WTC11 (cell line): ENCODE measurements around the gene BAIAP3. TPM values are rescaled to one million over a fixed set of nuclear protein-coding genes. Genes with fewer than 3 reads are reported as not detected.

Experiments
- ATAC-seq: fragments of 200-7000 bp; cut with Tn5 transposase; 2 replicates; pipeline ENCODE4 v1.10.0; 2021; ENCODE audit warnings: mild to moderate bottlenecking, moderate library complexity
- CTCF ChIA-PET: fragments of 300-600 bp; sonication (Branson Sonifier 250); formaldehyde crosslinking; loops from one replicate; lab custom pipeline; 2021; ENCODE audit warnings: antibody characterized with exemption; lab: Charles Lee
- POLR2A ChIA-PET: fragments of 350-600 bp; sonication (Branson Sonifier 250); formaldehyde crosslinking; loops from one replicate; lab custom pipeline; 2021; ENCODE audit warnings: antibody characterized with exemption; lab: Charles Lee
- DNase-seq: peaks from one replicate; pipeline ENCODE4 v3.0.0; 2021; ENCODE audit warnings: low spot score
- H3K27ac Mint-ChIP-seq: 2 replicates; pipeline ENCODE4 v1.8.0; 2021; ENCODE audit warnings: mixed read lengths
- H3K27me3 Mint-ChIP-seq: 2 replicates; pipeline ENCODE4 v1.8.0; 2021; ENCODE audit warnings: low read depth, mild to moderate bottlenecking, moderate library complexity, mixed read lengths
- H3K36me3 Mint-ChIP-seq: 2 replicates; pipeline ENCODE4 v1.8.0; 2021; ENCODE audit warnings: mixed read lengths
- H3K4me1 Mint-ChIP-seq: 2 replicates; pipeline ENCODE4 v1.8.0; 2022; ENCODE audit warnings: mixed read lengths
- H3K4me3 Mint-ChIP-seq: 2 replicates; pipeline ENCODE4 v1.8.0; 2021; ENCODE audit warnings: mild to moderate bottlenecking, moderate library complexity, mixed read lengths
- H3K9me3 Mint-ChIP-seq: 2 replicates; pipeline ENCODE4 v1.8.0; 2021; ENCODE audit warnings: mixed read lengths
- CREB1 ChIP-seq: sonication (generic); formaldehyde crosslinking; IDR thresholded peaks from 2 replicates; pipeline ENCODE4 v1.8.0; 2023; ENCODE audit warnings: mild to moderate bottlenecking, missing genetic modification reagents
- FOXK1 ChIP-seq: sonication (generic); formaldehyde crosslinking; IDR thresholded peaks from 2 replicates; pipeline ENCODE4 v1.8.0; 2022; ENCODE audit warnings: mild to moderate bottlenecking, moderate library complexity, missing genetic modification reagents
- GABPB1 ChIP-seq: sonication (generic); formaldehyde crosslinking; IDR thresholded peaks from 2 replicates; pipeline ENCODE4 v1.8.1; 2023; ENCODE audit warnings: mild to moderate bottlenecking, missing genetic modification reagents
- NFYB ChIP-seq: sonication (generic); formaldehyde crosslinking; conservative IDR thresholded peaks from 2 replicates; pipeline ENCODE4 v1.8.0; 2022; ENCODE audit warnings: low read depth, missing genetic modification reagents
- NR1H2 ChIP-seq: sonication (generic); formaldehyde crosslinking; IDR thresholded peaks from 2 replicates; pipeline ENCODE4 v1.9.0; 2021; ENCODE audit warnings: mild to moderate bottlenecking, moderate library complexity, missing genetic modification reagents
- TP53 ChIP-seq: sonication (generic); formaldehyde crosslinking; IDR thresholded peaks from 2 replicates; pipeline ENCODE4 v1.8.1; 2023; ENCODE audit warnings: mild to moderate bottlenecking, missing genetic modification reagents
- ZNF232 ChIP-seq: sonication (generic); formaldehyde crosslinking; IDR thresholded peaks from 2 replicates; pipeline ENCODE4 v1.8.0; 2022; ENCODE audit warnings: mild to moderate bottlenecking, missing genetic modification reagents
- ZNF317 ChIP-seq: sonication (generic); formaldehyde crosslinking; IDR thresholded peaks from 2 replicates; pipeline ENCODE4 v1.8.1; 2023; ENCODE audit warnings: low read depth, mild to moderate bottlenecking, moderate library complexity, missing genetic modification reagents, borderline replicate concordance
- ZNF423 ChIP-seq: fragments of 250-450 bp; sonication (Bioruptor Pico); IDR thresholded peaks from 2 replicates; pipeline ENCODE4 v2.1.2; 2022; ENCODE audit warnings: mild to moderate bottlenecking, moderate library complexity
- total RNA-seq: library from RNA; stranded (reverse); gene quantifications from 3 replicates; pipeline ENCODE4 v1.2.3, GENCODE V29; 2021
- TF ChIP-seq, protein P1 (sequence below): sonication (generic); formaldehyde crosslinking; IDR thresholded peaks from 2 replicates; pipeline ENCODE4 v1.8.0; 2023; ENCODE audit warnings: missing genetic modification reagents, mild to moderate bottlenecking, borderline replicate concordance
- TF ChIP-seq, protein P2 (sequence below): sonication (generic); formaldehyde crosslinking; IDR thresholded peaks from 2 replicates; pipeline ENCODE4 v1.8.1; 2022; ENCODE audit warnings: mild to moderate bottlenecking, missing genetic modification reagents, moderate library complexity, borderline replicate concordance
- TF ChIP-seq, protein P3 (sequence below): sonication (generic); formaldehyde crosslinking; IDR thresholded peaks from 2 replicates; pipeline ENCODE4 v1.8.1; 2022; ENCODE audit warnings: mild to moderate bottlenecking, moderate library complexity, missing genetic modification reagents
- TF ChIP-seq, protein P4 (sequence below): sonication (generic); formaldehyde crosslinking; IDR thresholded peaks from 2 replicates; pipeline ENCODE4 v1.8.0; 2022; ENCODE audit warnings: mild to moderate bottlenecking, missing genetic modification reagents
- TF ChIP-seq, protein P5 (sequence below): fragments of 250-450 bp; sonication (Bioruptor Pico); IDR thresholded peaks from 2 replicates; pipeline ENCODE4 v2.1.2; 2022; ENCODE audit warnings: mild to moderate bottlenecking, moderate library complexity
- TF ChIP-seq, protein P6 (sequence below): sonication (generic); formaldehyde crosslinking; IDR thresholded peaks from 2 replicates; pipeline ENCODE4 v1.8.1; 2023; ENCODE audit warnings: mild to moderate bottlenecking, missing genetic modification reagents
- TF ChIP-seq, protein P7 (sequence below): sonication (generic); formaldehyde crosslinking; IDR thresholded peaks from 2 replicates; pipeline ENCODE4 v1.8.0; 2023; ENCODE audit warnings: missing genetic modification reagents
- TF ChIP-seq, protein P8 (sequence below): sonication (generic); formaldehyde crosslinking; IDR thresholded peaks from 2 replicates; pipeline ENCODE4 v1.8.1; 2023; ENCODE audit warnings: mild to moderate bottlenecking, missing genetic modification reagents, borderline replicate concordance
- TF ChIP-seq, protein P9 (sequence below): sonication (generic); formaldehyde crosslinking; IDR thresholded peaks from 2 replicates; pipeline ENCODE4 v1.8.1; 2023; ENCODE audit warnings: mild to moderate bottlenecking, missing genetic modification reagents, moderate library complexity

BAIAP3 gene
- total RNA-seq, 1 experiment from 2014 or later = 18.8 TPM

DNA sequence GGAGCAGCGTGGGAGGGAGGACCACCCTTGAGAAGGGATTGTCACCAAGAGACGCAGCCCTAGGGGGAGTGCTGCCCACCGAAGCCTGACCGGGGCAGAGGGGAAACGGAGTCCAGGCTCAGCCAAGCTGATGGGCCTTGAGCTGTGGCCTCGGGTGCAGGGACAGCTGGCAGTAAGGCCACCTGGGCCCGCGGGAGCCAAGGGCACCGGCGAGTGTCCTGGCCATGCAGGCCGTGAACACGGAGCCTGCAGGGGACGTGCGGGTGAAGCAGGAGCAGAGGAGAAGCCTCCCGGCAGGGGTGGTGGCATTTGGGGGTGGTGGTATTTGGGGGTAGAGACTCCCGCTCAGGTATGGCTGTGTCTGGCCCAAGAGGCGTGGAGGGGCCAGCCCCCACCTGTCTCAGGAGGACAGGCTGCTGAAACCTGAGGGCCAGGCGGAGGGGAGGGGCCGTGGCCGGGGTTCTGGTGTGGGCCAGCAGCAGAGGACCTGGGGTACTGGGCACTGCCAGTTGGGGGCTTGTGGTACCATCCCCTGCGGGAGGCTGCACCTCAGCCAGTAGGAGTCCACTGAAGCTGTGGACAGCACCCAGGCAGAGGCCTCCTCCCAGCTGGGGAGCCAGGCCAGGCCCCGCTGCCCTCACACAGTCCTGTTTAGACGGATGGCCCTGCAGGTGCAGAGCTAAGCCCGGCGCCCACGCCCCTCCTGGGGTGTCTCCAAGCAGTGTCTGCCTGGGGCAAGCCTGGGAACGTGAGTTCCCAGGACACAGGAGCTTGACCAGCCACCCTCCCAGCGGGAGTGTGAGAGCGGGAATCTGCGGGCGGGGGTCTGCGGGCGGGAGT is 22.8 kb downstream of the BAIAP3 start (continued):
- TF ChIP-seq, protein P1, sequence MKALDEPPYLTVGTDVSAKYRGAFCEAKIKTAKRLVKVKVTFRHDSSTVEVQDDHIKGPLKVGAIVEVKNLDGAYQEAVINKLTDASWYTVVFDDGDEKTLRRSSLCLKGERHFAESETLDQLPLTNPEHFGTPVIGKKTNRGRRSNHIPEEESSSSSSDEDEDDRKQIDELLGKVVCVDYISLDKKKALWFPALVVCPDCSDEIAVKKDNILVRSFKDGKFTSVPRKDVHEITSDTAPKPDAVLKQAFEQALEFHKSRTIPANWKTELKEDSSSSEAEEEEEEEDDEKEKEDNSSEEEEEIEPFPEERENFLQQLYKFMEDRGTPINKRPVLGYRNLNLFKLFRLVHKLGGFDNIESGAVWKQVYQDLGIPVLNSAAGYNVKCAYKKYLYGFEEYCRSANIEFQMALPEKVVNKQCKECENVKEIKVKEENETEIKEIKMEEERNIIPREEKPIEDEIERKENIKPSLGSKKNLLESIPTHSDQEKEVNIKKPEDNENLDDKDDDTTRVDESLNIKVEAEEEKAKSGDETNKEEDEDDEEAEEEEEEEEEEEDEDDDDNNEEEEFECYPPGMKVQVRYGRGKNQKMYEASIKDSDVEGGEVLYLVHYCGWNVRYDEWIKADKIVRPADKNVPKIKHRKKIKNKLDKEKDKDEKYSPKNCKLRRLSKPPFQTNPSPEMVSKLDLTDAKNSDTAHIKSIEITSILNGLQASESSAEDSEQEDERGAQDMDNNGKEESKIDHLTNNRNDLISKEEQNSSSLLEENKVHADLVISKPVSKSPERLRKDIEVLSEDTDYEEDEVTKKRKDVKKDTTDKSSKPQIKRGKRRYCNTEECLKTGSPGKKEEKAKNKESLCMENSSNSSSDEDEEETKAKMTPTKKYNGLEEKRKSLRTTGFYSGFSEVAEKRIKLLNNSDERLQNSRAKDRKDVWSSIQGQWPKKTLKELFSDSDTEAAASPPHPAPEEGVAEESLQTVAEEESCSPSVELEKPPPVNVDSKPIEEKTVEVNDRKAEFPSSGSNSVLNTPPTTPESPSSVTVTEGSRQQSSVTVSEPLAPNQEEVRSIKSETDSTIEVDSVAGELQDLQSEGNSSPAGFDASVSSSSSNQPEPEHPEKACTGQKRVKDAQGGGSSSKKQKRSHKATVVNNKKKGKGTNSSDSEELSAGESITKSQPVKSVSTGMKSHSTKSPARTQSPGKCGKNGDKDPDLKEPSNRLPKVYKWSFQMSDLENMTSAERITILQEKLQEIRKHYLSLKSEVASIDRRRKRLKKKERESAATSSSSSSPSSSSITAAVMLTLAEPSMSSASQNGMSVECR = no peak
- TF ChIP-seq, protein P2, sequence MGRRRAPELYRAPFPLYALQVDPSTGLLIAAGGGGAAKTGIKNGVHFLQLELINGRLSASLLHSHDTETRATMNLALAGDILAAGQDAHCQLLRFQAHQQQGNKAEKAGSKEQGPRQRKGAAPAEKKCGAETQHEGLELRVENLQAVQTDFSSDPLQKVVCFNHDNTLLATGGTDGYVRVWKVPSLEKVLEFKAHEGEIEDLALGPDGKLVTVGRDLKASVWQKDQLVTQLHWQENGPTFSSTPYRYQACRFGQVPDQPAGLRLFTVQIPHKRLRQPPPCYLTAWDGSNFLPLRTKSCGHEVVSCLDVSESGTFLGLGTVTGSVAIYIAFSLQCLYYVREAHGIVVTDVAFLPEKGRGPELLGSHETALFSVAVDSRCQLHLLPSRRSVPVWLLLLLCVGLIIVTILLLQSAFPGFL = no peak
- no peak for TF ChIP-seq FOXK1 (CRISPR knock-in tag)
- TF ChIP-seq NFYB (CRISPR knock-in tag) = no peak
- TF ChIP-seq, protein P3, sequence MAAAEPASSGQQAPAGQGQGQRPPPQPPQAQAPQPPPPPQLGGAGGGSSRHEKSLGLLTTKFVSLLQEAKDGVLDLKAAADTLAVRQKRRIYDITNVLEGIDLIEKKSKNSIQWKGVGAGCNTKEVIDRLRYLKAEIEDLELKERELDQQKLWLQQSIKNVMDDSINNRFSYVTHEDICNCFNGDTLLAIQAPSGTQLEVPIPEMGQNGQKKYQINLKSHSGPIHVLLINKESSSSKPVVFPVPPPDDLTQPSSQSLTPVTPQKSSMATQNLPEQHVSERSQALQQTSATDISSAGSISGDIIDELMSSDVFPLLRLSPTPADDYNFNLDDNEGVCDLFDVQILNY (CRISPR knock-in tag) = no peak

DNA sequence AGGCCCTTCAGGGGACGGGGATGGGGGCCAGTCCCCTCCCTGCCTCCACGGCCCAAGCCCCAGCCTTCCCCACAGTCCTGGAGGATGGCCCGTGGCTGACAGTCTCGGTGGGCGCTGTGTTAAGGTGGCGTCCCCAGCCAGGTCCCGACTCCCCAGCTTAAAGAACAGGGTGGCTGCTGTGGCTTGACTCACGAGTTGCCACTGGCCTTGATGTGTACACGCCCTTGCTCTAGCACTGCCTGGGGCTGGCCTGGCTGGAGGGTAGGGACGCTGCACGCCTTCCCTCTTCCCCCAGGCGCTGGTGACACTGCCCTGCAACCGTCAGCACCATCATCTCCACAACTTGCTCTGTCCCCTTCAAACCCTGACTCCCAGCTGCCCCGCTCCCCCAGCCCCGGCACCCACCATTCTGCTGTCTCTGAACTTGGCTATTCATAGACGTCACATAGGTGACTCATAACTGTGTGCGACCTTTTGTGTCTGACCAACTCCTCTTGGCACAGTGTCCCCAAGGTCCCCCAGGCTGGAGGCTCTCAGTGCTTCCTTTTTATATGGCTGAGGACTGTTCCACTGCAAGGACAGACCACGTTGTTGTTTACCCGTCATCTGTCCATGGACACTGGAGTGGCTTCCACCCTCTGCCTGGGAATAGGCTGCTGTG is 24.6 kb downstream of the BAIAP3 start:
- CTCF ChIA-PET = no interaction called here
- Mint-ChIP-seq H3K9me3 (no peaks in the 10 kb centered on the region), H3K4me3 (no peak overlapping the region), H3K27me3 (no peaks in the 10 kb centered on the region), H3K36me3 (peaks cover 4% of the 10 kb centered on the region; the same call in 1 of the 2 replicates), H3K4me1 (peaks cover 5% of the 10 kb centered on the region; the same call in 1 of the 2 replicates), H3K27ac (no peak overlapping the region)
- no peak for ATAC-seq
- POLR2A ChIA-PET = no interaction called here
- DNase-seq = no peak
- TF ChIP-seq CREB1 (CRISPR knock-in tag) = no peak
- TF ChIP-seq, protein P4, sequence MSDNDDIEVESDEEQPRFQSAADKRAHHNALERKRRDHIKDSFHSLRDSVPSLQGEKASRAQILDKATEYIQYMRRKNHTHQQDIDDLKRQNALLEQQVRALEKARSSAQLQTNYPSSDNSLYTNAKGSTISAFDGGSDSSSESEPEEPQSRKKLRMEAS (CRISPR knock-in tag) = no peak
- no peak for TF ChIP-seq ZNF232 (CRISPR knock-in tag)
- no peak for TF ChIP-seq TP53 (CRISPR knock-in tag)
- no peak for TF ChIP-seq NR1H2 (CRISPR knock-in tag)
- TF ChIP-seq, protein P5, sequence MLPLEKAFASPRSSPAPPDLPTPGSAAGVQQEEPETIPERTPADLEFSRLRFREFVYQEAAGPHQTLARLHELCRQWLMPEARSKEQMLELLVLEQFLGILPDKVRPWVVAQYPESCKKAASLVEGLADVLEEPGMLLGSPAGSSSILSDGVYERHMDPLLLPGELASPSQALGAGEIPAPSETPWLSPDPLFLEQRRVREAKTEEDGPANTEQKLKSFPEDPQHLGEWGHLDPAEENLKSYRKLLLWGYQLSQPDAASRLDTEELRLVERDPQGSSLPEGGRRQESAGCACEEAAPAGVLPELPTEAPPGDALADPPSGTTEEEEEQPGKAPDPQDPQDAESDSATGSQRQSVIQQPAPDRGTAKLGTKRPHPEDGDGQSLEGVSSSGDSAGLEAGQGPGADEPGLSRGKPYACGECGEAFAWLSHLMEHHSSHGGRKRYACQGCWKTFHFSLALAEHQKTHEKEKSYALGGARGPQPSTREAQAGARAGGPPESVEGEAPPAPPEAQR (CRISPR knock-in tag) = no peak
- TF ChIP-seq, protein P6, sequence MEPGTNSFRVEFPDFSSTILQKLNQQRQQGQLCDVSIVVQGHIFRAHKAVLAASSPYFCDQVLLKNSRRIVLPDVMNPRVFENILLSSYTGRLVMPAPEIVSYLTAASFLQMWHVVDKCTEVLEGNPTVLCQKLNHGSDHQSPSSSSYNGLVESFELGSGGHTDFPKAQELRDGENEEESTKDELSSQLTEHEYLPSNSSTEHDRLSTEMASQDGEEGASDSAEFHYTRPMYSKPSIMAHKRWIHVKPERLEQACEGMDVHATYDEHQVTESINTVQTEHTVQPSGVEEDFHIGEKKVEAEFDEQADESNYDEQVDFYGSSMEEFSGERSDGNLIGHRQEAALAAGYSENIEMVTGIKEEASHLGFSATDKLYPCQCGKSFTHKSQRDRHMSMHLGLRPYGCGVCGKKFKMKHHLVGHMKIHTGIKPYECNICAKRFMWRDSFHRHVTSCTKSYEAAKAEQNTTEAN = no peak
- no peak for TF ChIP-seq ZNF317
- TF ChIP-seq ZNF423 (CRISPR knock-in tag) = no peak
- TF ChIP-seq GABPB1 (CRISPR knock-in tag) = no peak
- TF ChIP-seq, protein P7, sequence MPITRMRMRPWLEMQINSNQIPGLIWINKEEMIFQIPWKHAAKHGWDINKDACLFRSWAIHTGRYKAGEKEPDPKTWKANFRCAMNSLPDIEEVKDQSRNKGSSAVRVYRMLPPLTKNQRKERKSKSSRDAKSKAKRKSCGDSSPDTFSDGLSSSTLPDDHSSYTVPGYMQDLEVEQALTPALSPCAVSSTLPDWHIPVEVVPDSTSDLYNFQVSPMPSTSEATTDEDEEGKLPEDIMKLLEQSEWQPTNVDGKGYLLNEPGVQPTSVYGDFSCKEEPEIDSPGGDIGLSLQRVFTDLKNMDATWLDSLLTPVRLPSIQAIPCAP (CRISPR knock-in tag) = no peak
- TF ChIP-seq, protein P8, sequence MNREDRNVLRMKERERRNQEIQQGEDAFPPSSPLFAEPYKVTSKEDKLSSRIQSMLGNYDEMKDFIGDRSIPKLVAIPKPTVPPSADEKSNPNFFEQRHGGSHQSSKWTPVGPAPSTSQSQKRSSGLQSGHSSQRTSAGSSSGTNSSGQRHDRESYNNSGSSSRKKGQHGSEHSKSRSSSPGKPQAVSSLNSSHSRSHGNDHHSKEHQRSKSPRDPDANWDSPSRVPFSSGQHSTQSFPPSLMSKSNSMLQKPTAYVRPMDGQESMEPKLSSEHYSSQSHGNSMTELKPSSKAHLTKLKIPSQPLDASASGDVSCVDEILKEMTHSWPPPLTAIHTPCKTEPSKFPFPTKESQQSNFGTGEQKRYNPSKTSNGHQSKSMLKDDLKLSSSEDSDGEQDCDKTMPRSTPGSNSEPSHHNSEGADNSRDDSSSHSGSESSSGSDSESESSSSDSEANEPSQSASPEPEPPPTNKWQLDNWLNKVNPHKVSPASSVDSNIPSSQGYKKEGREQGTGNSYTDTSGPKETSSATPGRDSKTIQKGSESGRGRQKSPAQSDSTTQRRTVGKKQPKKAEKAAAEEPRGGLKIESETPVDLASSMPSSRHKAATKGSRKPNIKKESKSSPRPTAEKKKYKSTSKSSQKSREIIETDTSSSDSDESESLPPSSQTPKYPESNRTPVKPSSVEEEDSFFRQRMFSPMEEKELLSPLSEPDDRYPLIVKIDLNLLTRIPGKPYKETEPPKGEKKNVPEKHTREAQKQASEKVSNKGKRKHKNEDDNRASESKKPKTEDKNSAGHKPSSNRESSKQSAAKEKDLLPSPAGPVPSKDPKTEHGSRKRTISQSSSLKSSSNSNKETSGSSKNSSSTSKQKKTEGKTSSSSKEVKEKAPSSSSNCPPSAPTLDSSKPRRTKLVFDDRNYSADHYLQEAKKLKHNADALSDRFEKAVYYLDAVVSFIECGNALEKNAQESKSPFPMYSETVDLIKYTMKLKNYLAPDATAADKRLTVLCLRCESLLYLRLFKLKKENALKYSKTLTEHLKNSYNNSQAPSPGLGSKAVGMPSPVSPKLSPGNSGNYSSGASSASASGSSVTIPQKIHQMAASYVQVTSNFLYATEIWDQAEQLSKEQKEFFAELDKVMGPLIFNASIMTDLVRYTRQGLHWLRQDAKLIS (CRISPR knock-in tag) = no peak
- TF ChIP-seq, protein P9, sequence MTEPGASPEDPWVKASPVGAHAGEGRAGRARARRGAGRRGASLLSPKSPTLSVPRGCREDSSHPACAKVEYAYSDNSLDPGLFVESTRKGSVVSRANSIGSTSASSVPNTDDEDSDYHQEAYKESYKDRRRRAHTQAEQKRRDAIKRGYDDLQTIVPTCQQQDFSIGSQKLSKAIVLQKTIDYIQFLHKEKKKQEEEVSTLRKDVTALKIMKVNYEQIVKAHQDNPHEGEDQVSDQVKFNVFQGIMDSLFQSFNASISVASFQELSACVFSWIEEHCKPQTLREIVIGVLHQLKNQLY (CRISPR knock-in tag) = no peak
